ENCODE results near the gene TMEM165. TPM values are rescaled to one million over a fixed set of nuclear protein-coding genes. Genes with fewer than 3 reads are reported as not detected.

The TMEM165 gene
- total and polyA plus RNA-seq, 9 donors = 33.3 to 230 (median 77.8) TPM

GRCh38 chr4:55372259-55372658 is 23.5 kb upstream of the TMEM165 start:
- intact Hi-C loops (cut with DNase I) = no loop called here
- H3K9me3 ChIP-seq = no peaks in the 10 kb centered on the region
- 69 to 76% (median 73%) methylated on average over 7 of the region's 7 CpGs for WGBS, 3 donors

GRCh38 chr4:55373461-55373860 is 22.3 kb upstream of the TMEM165 start:
- DNase-seq = no peak
- WGBS, 3 donors = 89 to 93% (median 91%) methylated on average over 1 of the region's 1 CpG
- intact Hi-C loops (cut with DNase I) = no loop called here

More at GRCh38 chr4:55372259-55372658, 23.5 kb upstream of the TMEM165 start:
- no peak overlapping the region for H3K27ac ChIP-seq
- no peak for DNase-seq
- H3K4me1 ChIP-seq (ENCODE audit: insufficient read depth) = no peaks in the 10 kb centered on the region
- H3K36me3 ChIP-seq = no peaks in the 10 kb centered on the region
- H3K27me3 ChIP-seq = no peaks in the 10 kb centered on the region
- no peak overlapping the region for H3K4me3 ChIP-seq
- TF ChIP-seq CTCF (IDR thresholded peaks at IDR 0.05) (no peak), POLR2A (IDR thresholded peaks at IDR 0.05) (no peak), EP300 (IDR thresholded peaks at IDR 0.05) (no peak)

GRCh38 chr4:55376698-55377097 is 19.1 kb upstream of the TMEM165 start:
- 70 to 84% (median 77%) methylated on average over 2 of the region's 2 CpGs for WGBS, 3 donors
- H3K27ac ChIP-seq = no peak overlapping the region
- no peak overlapping the region for H3K4me3 ChIP-seq
- no peak for TF ChIP-seq CTCF (IDR thresholded peaks at IDR 0.05)
- no peak for TF ChIP-seq EP300 (IDR thresholded peaks at IDR 0.05)
- TF ChIP-seq POLR2A (IDR thresholded peaks at IDR 0.05) = no peak
- intact Hi-C loops (cut with DNase I) = no loop called here
- H3K4me1 ChIP-seq (ENCODE audit: insufficient read depth) = no peaks in the 10 kb centered on the region
- no peak for DNase-seq
- H3K9me3 ChIP-seq = no peaks in the 10 kb centered on the region
- H3K27me3 ChIP-seq = no peaks in the 10 kb centered on the region
- no peaks in the 10 kb centered on the region for H3K36me3 ChIP-seq

More at GRCh38 chr4:55373461-55373860, 22.3 kb upstream of the TMEM165 start:
- no peaks in the 10 kb centered on the region for H3K36me3 ChIP-seq
- H3K4me3 ChIP-seq = no peak overlapping the region
- TF ChIP-seq CTCF (IDR thresholded peaks at IDR 0.05) (no peak), EP300 (IDR thresholded peaks at IDR 0.05) (no peak), POLR2A (IDR thresholded peaks at IDR 0.05) (no peak)
- no peak overlapping the region for H3K27ac ChIP-seq
- H3K9me3 ChIP-seq = no peaks in the 10 kb centered on the region
- H3K27me3 ChIP-seq = no peaks in the 10 kb centered on the region
- no peaks in the 10 kb centered on the region for H3K4me1 ChIP-seq (ENCODE audit: insufficient read depth)

GRCh38 chr4:55378617-55379467 is 16.9 kb upstream of the TMEM165 start:
- no peak overlapping the region for H3K4me3 ChIP-seq
- no peaks in the 10 kb centered on the region for H3K9me3 ChIP-seq
- H3K36me3 ChIP-seq = no peaks in the 10 kb centered on the region
- TF ChIP-seq CTCF (IDR thresholded peaks at IDR 0.05) (no peak), POLR2A (IDR thresholded peaks at IDR 0.05) (no peak), EP300 (IDR thresholded peaks at IDR 0.05) (no peak)
- WGBS, 3 donors = 84 to 86% (median 85%) methylated on average over 13 of the region's 13 CpGs
- no peaks in the 10 kb centered on the region for H3K27me3 ChIP-seq
- no peak overlapping the region for H3K27ac ChIP-seq
- intact Hi-C loops (cut with DNase I) = no loop called here
- no peak for DNase-seq
- H3K4me1 ChIP-seq (ENCODE audit: insufficient read depth) = no peaks in the 10 kb centered on the region
